Panc1 (cell line): ENCODE data around the gene TBC1D9B. TPM values are rescaled to one million over a fixed set of nuclear protein-coding genes. Genes with fewer than 3 reads are reported as not detected.

ENCODE experiments used
- ATAC-seq: fragments of 200-7000 bp; cut with Tn5 transposase; 2 replicates; pipeline ENCODE4 v1.9.1; 2020; ENCODE audit warnings: mild to moderate bottlenecking, moderate library complexity
- BruUV-seq: library from RNA; stranded (reverse); fragments of 400-500 nt; replicated peaks from 2 replicates; lab custom pipeline; 2021; lab: Mats Ljungman, UMichigan
- CTCF ChIA-PET: fragments of 300-600 bp; sonication (Branson Sonifier 250); formaldehyde crosslinking; loops from one replicate; lab custom pipeline; 2022; ENCODE audit warnings: antibody characterized with exemption; lab: Charles Lee
- POLR2A ChIA-PET: fragments of 300-600 bp; sonication (Branson Sonifier 250); formaldehyde crosslinking; loops from one replicate; lab custom pipeline; 2022; ENCODE audit warnings: antibody characterized with exemption; lab: Charles Lee
- DNase-seq: peaks from one replicate; pipeline ENCODE4 v3.0.0-alpha.2; 2010; ENCODE audit warnings: low read depth, low spot score
- H3K27ac ChIP-seq: 2 replicates; pipeline ENCODE4 v1.5.1; 2011; ENCODE audit warnings: mild to moderate bottlenecking, low read length, inconsistent platforms
- H3K27me3 ChIP-seq: fragments of 200-500 bp; sonication (Bioruptor generic); 2 replicates; pipeline ENCODE4 v1.6.0; 2014; ENCODE audit warnings: low read length, inconsistent platforms; ENCODE audit not compliant: control insufficient read depth, insufficient read depth
- H3K36me3 ChIP-seq: fragments of 200-500 bp; sonication (Bioruptor generic); 2 replicates; pipeline ENCODE4 v1.5.1; 2014; ENCODE audit warnings: inconsistent platforms, mild to moderate bottlenecking, low read length, moderate library complexity; ENCODE audit not compliant: control insufficient read depth, insufficient read depth
- H3K4me1 ChIP-seq: 2 replicates; pipeline ENCODE4 v1.5.1; 2011; ENCODE audit warnings: inconsistent platforms, mild to moderate bottlenecking, low read length, moderate library complexity; ENCODE audit not compliant: control insufficient read depth, insufficient read depth
- H3K4me3 ChIP-seq, 2 experiments: 2 replicates each; pipeline ENCODE4 v1.5.1; 2011 to 2012; ENCODE audit warnings: low read depth in 2 of 2, low read length in 2 of 2, mild to moderate bottlenecking in 2 of 2, inconsistent platforms in 1 of 2, moderate library complexity in 1 of 2
- H3K9me3 ChIP-seq: fragments of 200-500 bp; sonication (Bioruptor generic); 2 replicates; pipeline ENCODE4 v1.5.1; 2014; ENCODE audit warnings: low read depth, mild to moderate bottlenecking, inconsistent platforms, low read length, moderate library complexity; ENCODE audit not compliant: control insufficient read depth, insufficient read depth
- POLR2AphosphoS5 ChIP-seq: IDR thresholded peaks from 2 replicates; pipeline ENCODE4 v1.6.1; 2012; ENCODE audit warnings: mild to moderate bottlenecking, low read depth, low read length, moderate library complexity
- REST ChIP-seq, 2 experiments: IDR thresholded peaks; 2 replicates each; pipeline ENCODE4 v1.6.1; 2011 to 2012; ENCODE audit warnings: low read depth in 2 of 2, control low read depth in 1 of 2, low read length in 1 of 2, mild to moderate bottlenecking in 1 of 2, moderate library complexity in 1 of 2; ENCODE audit not compliant: insufficient read depth in 1 of 2
- SIN3A ChIP-seq: IDR thresholded peaks from 2 replicates; pipeline ENCODE4 v1.6.1; 2012; ENCODE audit warnings: low read depth, mild to moderate bottlenecking, low read length, moderate library complexity, borderline replicate concordance; ENCODE audit not compliant: insufficient read depth
- TCF7L2 ChIP-seq: IDR thresholded peaks from 2 replicates; pipeline ENCODE4 v1.6.1; 2011; ENCODE audit warnings: mild to moderate bottlenecking, low read depth, low read length, inconsistent platforms
- in situ Hi-C: cut with HindIII; loops from 2 replicates; pipeline ENCODE4 v1.10.0; 2016; ENCODE audit warnings: low sequenced_read_pairs, low pct_unique_long_range_greater_than_20kb
- intact Hi-C: fragments of 100-400 bp; cut with micrococcal nuclease; formaldehyde crosslinking; loops from one replicate; pipeline ENCODE4 v1.10.0; 2022; ENCODE audit not compliant: unreplicated experiment
- total RNA-seq: library from RNA; stranded (reverse); gene quantifications from one replicate; pipeline ENCODE4 v1.2.1, GENCODE V29; 2021; ENCODE audit not compliant: unreplicated experiment
- TF ChIP-seq, protein P1 (sequence below): fragments of 450-650 bp; IDR thresholded peaks from 2 replicates; pipeline ENCODE4 v1.5.1; 2017; ENCODE audit warnings: mild to moderate bottlenecking

Gene TBC1D9B
- total RNA-seq, 1 experiment from 2014 or later, result 131 TPM

GRCh38 chr5:179906294-179906794 is 1.4 kb downstream of the TBC1D9B start (continued):
- no peak for TF ChIP-seq SIN3A

DNA sequence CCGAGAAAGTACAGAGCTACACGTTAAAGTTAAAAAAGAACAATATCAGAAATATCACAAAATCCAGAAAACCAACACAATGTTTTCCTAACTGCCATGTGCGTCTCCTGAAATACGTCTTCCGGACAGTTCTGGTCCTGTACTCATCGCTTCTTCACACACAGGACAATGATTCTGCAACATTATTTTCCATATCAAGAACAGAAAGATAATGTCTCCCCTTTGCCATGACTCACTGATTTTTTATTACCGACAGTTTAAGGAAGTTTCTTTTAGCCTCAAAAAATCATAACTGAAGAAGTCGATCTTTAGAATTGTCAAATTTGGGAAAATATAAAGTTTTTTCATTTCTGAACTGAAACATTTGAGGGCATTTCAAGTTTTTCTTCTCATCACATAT is 2.5 kb downstream of the TBC1D9B start:
- ChIA-PET CTCF (no interaction called here), POLR2A (no interaction called here)
- intact Hi-C loops, result no loop called here
- H3K27ac ChIP-seq, result no peak overlapping the region
- DNase-seq (no peak), ATAC-seq (no peak)
- peaks cover 7% of the 10 kb centered on the region; the same call in 1 of the 2 replicates for H3K4me1 ChIP-seq
- BruUV-seq, result no TSS peak
- H3K36me3 ChIP-seq, result peaks cover 3% of the 10 kb centered on the region
- no peaks in the 10 kb centered on the region for H3K27me3 ChIP-seq
- in situ Hi-C loops, result no loop called here
- no peak overlapping the region for H3K4me3 ChIP-seq
- TF ChIP-seq SIN3A, result no peak
- no peaks in the 10 kb centered on the region for H3K9me3 ChIP-seq

DNA sequence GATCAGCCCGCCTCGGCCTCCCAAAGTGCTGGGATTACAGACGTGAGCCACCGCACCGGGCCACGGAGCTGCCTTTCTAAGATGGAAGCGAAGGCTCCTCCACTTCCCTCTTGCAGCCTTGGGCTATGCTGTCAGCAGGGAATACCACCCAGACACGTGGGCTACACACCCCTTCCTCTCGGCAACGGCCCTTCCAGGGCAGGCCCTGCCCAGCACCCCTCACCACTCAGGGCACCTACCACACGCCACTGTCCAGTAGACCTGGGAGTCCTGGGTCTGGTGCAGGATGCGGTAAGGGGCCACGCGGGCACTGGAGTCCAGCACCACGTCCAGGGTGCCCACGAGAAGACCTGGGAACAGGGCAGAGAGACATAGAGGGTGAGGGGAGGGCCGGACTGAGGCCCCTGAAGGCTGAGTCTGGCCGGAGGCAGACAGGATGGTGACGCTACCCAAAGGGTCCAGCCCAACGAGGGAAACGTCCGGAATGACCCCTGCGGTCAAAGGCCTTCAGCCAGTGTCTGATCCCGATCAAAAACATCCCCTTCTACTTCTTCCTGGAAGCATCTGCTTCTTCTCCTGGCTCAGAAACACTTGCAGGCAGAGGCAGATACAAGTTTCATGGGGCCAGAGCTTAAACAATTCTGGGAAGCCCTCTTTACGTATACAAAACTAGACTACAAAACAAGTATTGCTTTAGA is 3.1 kb downstream of the TBC1D9B start:
- Histone ChIP-seq H3K4me1 (peaks cover 7% of the 10 kb centered on the region; the same call in 1 of the 2 replicates), H3K9me3 (no peaks in the 10 kb centered on the region), H3K27ac (no peak overlapping the region), H3K36me3 (peaks cover 3% of the 10 kb centered on the region), H3K4me3 (no peak overlapping the region), H3K27me3 (no peaks in the 10 kb centered on the region)
- intact Hi-C loops, result no loop called here
- in situ Hi-C loops, result no loop called here
- TF ChIP-seq REST (IDR thresholded peaks at IDR 0.05; ENCODE audit: insufficient read depth in 1 of 2, low read depth in 2 of 2, low read length in 1 of 2), result no peak
- TF ChIP-seq, protein P1, sequence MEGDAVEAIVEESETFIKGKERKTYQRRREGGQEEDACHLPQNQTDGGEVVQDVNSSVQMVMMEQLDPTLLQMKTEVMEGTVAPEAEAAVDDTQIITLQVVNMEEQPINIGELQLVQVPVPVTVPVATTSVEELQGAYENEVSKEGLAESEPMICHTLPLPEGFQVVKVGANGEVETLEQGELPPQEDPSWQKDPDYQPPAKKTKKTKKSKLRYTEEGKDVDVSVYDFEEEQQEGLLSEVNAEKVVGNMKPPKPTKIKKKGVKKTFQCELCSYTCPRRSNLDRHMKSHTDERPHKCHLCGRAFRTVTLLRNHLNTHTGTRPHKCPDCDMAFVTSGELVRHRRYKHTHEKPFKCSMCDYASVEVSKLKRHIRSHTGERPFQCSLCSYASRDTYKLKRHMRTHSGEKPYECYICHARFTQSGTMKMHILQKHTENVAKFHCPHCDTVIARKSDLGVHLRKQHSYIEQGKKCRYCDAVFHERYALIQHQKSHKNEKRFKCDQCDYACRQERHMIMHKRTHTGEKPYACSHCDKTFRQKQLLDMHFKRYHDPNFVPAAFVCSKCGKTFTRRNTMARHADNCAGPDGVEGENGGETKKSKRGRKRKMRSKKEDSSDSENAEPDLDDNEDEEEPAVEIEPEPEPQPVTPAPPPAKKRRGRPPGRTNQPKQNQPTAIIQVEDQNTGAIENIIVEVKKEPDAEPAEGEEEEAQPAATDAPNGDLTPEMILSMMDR, result no peak
- no peak for TF ChIP-seq POLR2AphosphoS5
- TF ChIP-seq TCF7L2, result no peak
- TF ChIP-seq SIN3A, result no peak
- DNase-seq (no peak), ATAC-seq (no peak)
- POLR2A ChIA-PET, result no interaction called here
- BruUV-seq, result no TSS peak
- CTCF ChIA-PET, result no interaction called here
